Measurements from ENCODE around the gene CCNI2. TPM values are rescaled to one million over a fixed set of nuclear protein-coding genes. Genes with fewer than 3 reads are reported as not detected.

CCNI2 gene
- total and polyA plus RNA-seq, 8 donors, result 0.42 to 2.5 (median 1.1) TPM

GRCh38 chr5:132773601-132774355, 26.6 kb downstream of the CCNI2 start:
- DNase-seq (no peak), ATAC-seq (no peak)
- Histone ChIP-seq H3K4me1 (peaks cover 14 to 35% of the 10 kb centered on the region in 2 donors), H3K36me3 (no peaks in the 10 kb centered on the region), H3K27ac (no peak overlapping the region), H3K9me3 (no peaks in the 10 kb centered on the region), H3K4me3 (no peak overlapping the region), H3K27me3 (peaks cover 0 to 41% of the 10 kb centered on the region in 2 donors)
- intact Hi-C loops (cut with DNase I), result no loop called here
- no peak for TF ChIP-seq CTCF (IDR thresholded peaks at IDR 0.05)

- ATAC-seq (no peak), DNase-seq (no peak)
- peaks cover 0 to 47% of the 10 kb centered on the region in 2 donors for H3K27me3 ChIP-seq
- H3K36me3 ChIP-seq, result no peaks in the 10 kb centered on the region
- H3K9me3 ChIP-seq, result no peaks in the 10 kb centered on the region
- H3K4me3 ChIP-seq, result no peak overlapping the region
- intact Hi-C loops (cut with DNase I), result no loop called here
- no peak for TF ChIP-seq CTCF (IDR thresholded peaks at IDR 0.05)
- peaks cover 14 to 35% of the 10 kb centered on the region in 2 donors for H3K4me1 ChIP-seq
- no peak overlapping the region for H3K27ac ChIP-seq
These were observed 27.2 kb downstream of the CCNI2 start for GRCh38 chr5:132774406-132774805.

- H3K4me1 ChIP-seq, result peaks cover 14 to 35% of the 10 kb centered on the region in 2 donors
- no peak overlapping the region for H3K4me3 ChIP-seq
- H3K9me3 ChIP-seq, result no peaks in the 10 kb centered on the region
- no peak overlapping the region for H3K27ac ChIP-seq
- peaks cover 0 to 52% of the 10 kb centered on the region in 2 donors for H3K27me3 ChIP-seq
- no peaks in the 10 kb centered on the region for H3K36me3 ChIP-seq
- DNase-seq (no peak), ATAC-seq (no peak)
- TF ChIP-seq CTCF (IDR thresholded peaks at IDR 0.05), result no peak
- intact Hi-C loops (cut with DNase I), result no loop called here
These were observed 27.7 kb downstream of the CCNI2 start for GRCh38 chr5:132774896-132775295.

GRCh38 chr5:132775476-132775961, 28.3 kb downstream of the CCNI2 start:
- peaks cover 0 to 57% of the 10 kb centered on the region in 2 donors for H3K27me3 ChIP-seq
- H3K36me3 ChIP-seq, result no peaks in the 10 kb centered on the region
- intact Hi-C loops (cut with DNase I), result no loop called here
- TF ChIP-seq CTCF (IDR thresholded peaks at IDR 0.05), result no peak
- peaks cover 14 to 35% of the 10 kb centered on the region in 2 donors for H3K4me1 ChIP-seq
- no peaks in the 10 kb centered on the region for H3K9me3 ChIP-seq
- H3K27ac ChIP-seq, result no peak overlapping the region
- peak overlapping the region in 1 of 2 donors; percentile 71 for H3K4me3 ChIP-seq
- DNase-seq, result no peak
- peak; percentile 22 for ATAC-seq

- no peak for TF ChIP-seq CTCF (IDR thresholded peaks at IDR 0.05)
- peaks cover 0 to 57% of the 10 kb centered on the region in 2 donors for H3K27me3 ChIP-seq
- intact Hi-C loops (cut with DNase I), result no loop called here
- no peaks in the 10 kb centered on the region for H3K9me3 ChIP-seq
- DNase-seq, result peak in 2 of 4 donors; percentile 29 to 58
- peak; percentile 39 for ATAC-seq
- H3K4me1 ChIP-seq, result peaks cover 14 to 32% of the 10 kb centered on the region in 2 donors
- peak overlapping the region; percentile 56 to 73 for H3K27ac ChIP-seq
- H3K4me3 ChIP-seq, result peak overlapping the region; percentile 71 to 80
- no peaks in the 10 kb centered on the region for H3K36me3 ChIP-seq
These were observed 29.1 kb downstream of the CCNI2 start for GRCh38 chr5:132776131-132776937.

All from left lung (tissue), 10 donors.